Measurements from ENCODE around the gene SMOC1.

Gene SMOC1

DNA sequence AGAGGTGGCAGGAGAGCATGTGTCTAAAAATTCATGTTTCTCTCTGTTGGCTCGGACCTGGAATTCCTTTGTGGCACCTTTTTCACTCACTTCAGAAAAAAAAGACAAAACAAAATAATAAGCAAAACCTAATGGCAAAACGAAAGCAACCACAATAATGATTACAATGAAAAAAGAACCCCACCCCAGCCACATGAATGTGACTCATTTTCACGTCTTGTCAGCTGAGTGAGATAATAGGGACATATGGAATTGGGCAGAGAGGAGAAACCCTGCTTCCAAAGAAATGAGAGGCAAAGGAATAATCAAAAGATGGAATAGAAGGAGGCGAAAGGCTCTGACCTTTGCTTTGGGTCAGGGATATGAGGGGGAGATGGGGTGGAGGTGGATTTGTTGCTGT is 166.1 kb downstream of the SMOC1 start:
- DNase-seq (ENCODE audit: low spot score): no peak

DNA sequence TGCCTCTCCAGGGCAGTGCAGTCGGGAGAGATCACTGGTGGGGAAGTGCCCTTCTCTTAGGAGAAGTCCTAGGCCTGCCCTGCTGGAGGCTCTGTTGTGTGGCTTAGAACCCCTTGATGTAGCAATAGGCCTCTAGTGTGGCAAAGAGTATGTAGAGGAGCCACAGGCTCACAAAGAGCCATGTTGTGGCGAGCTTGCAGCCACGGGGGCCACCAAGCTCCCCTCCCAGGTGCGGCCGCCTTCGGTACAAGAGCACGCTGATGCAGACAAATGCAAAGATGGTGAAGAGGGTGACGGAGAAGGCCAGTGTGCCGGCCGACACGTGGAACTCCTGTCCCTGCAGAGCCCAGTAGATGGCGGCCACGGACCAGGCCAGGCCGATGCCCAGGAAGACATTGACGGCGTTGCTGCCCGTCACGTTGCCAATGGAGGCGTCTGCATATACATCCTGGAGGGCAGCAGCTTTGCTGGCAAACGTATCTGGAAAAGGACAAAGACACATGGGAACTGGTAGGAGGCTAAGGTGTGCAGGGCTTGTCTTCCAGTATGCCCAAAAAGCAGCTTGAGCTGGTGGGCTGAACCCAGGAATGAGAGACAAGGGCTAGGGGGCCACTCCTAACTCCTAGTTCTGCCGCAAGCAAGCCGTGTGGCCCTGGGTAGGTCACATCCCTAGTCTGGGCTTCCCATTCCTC is 166.8 kb downstream of the SMOC1 start:
- DNase-seq (ENCODE audit: low spot score): peak; percentile 20

DNA sequence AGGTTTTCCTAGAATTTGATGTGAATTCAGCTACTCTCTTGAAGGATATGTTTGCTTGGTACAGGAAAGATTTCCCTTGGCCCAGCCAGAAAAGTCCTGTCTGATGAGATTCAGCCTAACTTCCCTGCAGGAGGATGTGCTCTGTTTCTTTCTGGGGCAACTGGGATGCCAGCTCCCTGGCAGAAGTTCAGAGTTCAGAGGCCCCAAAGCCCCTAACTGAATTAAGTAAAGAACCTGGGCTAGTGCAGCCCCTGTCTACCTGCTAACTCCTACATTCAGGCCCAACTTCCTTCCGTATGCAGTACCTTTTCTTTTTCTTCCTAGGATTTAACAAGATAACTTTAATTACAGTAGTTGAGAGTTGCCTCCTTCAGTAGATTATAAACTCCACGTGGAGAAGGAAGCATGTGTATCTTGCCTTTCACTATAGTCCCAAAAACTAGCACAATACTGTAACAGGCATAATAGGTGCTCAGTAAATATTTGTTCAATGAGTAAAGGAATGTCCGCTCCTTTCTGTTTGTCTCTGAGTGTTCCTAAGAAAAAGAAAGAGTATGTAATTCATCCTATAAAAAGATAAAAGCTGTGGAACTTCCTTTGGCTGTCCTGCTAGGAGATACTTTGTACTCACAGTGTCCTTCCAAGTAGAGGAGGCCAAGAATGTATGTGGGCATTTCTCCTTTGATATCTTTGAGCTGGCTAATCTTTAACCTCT is 168.5 kb downstream of the SMOC1 start:
- no peak for DNase-seq (ENCODE audit: low spot score)

DNA sequence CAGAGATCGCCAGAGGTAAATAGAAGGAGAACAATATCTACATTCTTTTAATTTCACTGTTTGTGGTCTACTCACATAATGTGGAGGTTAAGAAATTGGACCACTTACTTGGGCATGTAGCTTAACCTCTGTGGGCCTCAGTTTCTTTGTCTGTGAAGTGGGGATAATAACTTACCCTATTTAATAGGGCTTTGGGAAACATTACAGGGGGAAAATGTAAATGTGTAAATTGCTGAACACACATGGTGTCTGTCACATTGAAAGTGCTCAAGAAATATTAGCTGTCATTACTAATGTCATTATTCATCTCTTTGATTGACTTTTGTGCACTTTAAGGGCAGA is 169.1 kb downstream of the SMOC1 start:
- DNase-seq (ENCODE audit: low spot score): no peak

DNA sequence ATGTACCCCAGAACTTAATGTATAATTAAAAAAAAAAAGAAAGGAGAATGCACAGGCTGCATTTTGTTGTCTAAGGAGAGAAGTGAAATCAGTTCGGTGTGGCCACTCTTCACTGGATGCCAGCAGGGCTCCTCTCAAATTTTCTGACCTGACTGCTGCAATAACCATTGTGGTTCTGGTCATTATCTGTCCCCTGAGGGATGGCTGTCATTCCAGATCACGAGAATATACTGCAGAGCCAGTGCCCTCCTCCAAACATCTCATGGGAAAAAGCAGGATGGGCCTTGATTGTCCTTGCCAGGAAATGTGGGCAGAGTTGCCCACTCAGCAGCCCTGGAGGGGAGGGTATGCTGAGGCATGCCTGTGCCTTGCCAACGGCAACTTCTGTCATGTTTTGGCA is 170.4 kb downstream of the SMOC1 start:
- DNase-seq (ENCODE audit: low spot score): no peak

DNA sequence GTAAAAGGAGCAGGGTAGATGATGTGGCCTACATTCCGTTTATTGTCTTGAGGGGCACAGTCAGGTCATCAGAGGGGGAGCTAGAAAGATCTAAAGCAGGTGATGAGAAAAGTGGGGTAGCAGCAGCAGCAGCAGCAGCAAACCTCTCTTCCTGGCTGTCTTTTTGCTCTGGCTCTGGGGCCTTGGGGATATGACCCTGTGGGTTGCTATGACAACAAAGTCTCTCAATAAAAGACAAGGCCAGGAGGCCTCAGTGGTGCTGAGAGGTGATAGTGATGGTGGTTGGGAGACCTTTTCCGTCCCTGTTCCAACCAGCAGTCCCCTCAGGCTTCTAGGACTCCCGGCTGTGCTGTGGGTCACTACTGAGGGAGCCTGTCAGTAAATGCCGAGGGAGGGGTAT is 170.9 kb downstream of the SMOC1 start:
- DNase-seq (ENCODE audit: low spot score): no peak

DNA sequence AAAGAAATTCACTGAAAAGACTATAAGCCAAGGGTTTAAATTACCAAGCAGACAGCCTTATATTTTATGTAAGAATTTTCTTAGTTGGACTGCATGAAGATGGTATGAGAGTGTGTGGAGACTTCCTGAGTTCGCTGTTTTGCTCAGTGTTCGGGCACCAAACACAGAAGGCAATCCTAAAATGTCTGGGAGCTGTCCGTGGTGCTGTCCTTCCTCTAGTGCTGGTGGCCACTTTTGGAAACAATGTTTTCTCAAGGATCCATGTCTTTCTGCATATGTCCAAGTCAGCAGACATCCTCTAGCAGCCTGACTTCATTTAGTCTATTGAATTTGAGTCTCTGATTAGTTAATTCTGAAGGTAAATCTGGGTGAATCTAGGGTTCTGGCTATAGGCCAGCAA is 173.8 kb downstream of the SMOC1 start:
- DNase-seq (ENCODE audit: low spot score): no peak

DNA sequence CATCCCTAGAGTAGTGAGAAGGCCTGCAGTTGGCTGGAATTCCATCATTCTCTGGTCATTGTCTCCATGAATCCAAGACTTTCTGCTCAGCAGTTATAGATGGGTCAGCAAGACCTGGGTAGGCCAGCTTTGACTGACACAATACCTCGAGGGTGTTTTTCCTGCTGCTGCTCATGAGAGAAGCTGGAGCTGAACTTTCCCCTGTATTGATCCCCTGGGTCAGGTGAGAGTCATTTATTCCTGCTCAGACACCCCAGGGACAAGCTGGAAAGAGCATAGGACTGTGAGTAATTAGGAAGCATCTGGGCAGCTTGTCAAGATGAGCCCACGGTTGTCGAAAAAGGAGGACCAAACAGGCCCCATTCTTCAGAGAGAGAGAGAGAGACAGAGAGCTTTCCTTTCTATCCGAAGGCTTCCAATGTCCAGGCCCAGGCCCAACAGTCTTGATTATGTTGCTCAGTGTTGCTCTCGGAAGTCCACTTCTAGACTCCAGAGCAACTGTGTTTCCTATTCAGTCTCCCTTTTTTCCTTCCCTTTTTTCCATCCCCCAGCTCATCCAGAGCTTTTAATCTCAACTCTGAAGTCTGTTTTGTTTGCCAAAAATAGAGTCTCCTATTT is 178.4 kb downstream of the SMOC1 start:
- no peak for DNase-seq (ENCODE audit: low spot score)

DNA sequence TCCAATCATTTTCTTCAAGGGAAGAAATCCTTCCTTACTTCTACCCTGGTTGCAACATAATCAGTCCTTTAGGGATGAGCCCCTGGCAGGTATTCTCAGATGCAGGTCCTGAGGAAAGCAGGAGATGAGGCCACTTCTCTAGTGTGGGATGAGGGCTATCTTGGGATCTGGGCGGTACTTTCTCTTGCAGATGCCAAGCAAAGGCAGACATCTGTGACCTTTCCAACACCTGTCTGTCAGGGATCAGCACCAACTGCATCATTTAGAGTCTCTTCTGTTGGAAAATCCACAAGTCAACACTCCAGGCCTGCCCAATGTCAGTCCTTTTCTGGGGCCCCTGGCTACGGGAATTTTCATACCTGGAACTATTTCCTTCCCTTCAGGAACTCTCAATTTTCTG is 180.3 kb downstream of the SMOC1 start:
- no peak for DNase-seq (ENCODE audit: low spot score)

DNA sequence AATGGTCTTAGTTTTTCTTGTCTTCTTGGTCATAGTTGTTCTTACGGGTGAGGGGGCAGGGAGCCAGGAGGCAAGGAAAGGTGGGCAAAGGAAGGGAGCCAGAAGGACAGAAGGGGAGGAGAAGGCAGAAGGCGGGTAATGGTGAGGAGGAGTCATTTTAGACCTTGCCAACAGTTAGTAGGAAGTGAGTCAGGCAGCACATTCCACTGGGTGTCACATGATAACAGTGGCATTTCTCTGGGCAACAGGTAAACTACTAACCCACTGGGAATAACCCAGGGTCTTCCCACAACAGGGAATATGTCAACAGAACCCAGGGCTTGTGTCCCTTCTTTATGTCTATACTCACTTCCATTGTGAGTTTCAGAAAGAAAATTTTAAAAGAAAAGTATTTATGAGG is 181.9 kb downstream of the SMOC1 start:
- no peak for DNase-seq (ENCODE audit: low spot score)

DNA sequence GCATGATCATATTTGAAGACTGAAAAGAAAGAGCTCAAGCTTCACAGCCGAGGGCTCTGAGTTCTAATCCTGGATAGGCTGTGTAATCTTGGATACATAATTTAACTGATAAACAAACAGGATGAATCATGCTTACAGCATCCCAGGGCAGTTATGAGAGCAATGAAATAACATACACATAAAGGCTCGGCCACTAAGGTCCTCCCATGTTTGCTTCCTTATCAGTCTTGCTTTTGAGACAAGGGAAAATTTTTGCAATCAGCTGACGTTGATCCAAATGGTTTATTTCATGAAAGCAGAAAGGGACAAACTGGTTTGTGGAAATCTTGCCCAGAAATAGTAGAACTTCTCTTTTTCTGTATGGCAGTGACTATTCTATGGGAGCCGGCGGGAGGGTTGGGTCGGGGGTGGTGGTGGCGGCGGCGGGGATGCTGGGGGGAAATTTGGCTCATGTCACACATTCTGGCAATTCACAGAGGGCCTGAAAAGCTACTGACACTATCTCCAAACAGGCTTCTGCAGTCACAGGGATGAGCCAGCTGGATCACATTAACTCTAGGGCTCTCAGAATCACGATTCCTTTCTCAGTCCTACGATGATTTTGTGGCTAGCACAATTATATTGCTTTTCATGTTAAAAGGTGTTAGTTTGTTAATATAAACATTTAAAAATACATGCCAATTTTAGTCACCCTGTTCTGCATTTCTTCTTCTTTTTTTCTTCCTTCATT is 185.1 kb downstream of the SMOC1 start:
- DNase-seq (ENCODE audit: low spot score): no peak

DNA sequence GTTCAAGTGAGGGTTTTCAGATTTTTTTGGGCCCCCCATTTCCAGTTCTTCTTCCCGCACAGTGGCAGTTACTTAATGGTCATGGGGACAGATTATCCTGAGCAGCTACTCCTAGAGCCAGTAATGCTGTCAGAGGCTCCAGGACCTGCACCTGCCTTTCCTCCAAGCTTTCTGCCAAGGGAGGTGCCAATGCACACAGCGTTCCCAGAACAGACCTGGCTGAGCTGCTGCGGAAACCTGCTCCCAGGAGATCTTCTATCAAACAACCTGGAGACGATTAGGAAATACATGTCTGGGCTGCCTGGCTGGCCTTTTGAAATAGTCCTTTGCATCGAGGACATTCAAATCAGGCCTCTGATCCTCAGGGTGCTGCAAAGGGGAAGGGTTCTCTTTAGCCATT is 188.6 kb downstream of the SMOC1 start:
- DNase-seq (ENCODE audit: low spot score): no peak

DNA sequence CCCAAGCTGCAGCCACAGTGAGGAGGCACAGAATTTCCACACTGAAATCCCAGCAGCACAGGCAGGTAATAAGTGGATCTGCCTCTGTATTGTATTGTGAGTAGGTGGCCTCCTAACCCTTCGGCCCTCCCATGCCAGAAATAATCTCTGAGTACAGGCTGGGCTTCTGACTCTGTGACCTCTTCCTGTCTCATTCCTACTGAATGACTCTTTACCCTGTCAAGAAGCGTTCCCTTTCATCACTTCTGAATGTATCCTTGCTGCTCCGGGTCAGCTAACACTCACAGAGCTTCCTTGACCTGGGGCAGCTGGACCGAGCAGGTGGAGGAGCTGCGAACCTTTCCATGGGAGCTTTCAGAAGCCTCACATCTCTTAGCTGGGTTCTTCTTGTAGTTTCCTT is 190.0 kb downstream of the SMOC1 start:
- no peak for DNase-seq (ENCODE audit: low spot score)

DNA sequence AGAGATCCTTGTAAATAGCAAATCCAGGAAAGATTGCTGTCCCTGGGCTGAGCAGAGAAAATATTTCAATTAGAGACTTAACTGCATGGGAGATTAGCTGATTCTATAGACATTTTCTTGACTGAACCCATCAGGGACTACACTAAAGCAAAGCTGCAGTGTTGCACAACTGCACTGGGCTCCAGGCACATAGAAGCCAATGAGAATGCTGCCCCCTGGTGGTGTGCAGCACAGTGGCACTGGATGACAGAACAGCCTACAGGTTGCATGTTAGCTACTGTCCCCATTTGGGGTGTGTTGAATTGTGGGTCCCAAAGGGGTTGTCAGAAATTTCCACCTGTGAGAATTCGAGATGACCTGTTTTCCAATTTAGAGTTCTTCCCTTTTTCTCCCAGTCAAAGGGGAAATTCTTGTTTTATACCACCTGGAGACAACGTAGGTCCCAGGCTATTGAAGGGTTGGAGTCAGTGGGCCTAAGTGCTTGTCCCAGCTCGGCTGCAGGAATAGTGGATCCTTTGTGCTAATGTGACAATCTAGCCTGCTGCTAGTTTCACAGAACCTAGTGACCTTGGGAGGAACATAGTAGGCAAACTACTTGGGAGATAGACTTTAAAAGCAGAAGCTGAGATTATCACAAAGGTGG is 194.8 kb downstream of the SMOC1 start:
- DNase-seq (ENCODE audit: low spot score): peak; percentile 27

DNA sequence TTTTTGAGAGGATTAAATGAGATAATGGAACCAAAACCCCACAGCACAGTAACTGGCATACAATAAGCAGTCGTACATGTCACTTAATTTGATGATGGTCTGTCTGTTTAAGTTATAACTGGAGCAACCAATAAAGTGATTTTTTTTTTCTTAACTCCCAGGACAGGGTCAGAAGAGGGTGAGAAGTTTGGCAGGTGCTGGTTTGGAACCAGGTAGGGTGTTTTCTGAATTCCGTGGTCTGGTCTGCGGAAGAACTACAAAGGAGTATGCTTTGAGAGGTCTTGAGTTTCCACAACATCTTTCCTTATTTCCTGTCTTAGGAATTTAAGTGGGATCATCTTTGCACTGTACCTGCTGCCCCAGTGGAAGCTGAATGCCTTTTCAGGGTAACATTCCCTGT is 197.8 kb downstream of the SMOC1 start:
- DNase-seq (ENCODE audit: low spot score): no peak

DNA sequence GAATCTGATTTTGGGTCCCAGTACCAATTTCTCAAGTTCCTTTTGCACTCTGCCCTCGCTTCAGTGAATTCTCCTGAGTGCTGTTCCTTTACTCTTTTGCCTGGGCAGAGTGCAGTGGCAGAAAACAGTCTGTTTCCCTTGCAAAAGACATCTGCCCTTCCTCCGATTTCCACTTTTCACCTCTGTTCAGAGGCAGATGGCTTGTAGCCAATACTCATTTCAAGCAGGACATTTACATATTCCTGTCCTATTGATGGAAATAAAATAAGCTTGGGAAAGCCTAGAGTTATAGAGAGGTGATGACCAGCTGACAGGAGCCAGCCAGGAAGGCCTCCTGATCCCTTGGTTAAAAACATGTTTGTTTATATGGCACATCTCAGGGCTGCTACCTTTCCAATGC is 198.5 kb downstream of the SMOC1 start:
- no peak for DNase-seq (ENCODE audit: low spot score)

DNA sequence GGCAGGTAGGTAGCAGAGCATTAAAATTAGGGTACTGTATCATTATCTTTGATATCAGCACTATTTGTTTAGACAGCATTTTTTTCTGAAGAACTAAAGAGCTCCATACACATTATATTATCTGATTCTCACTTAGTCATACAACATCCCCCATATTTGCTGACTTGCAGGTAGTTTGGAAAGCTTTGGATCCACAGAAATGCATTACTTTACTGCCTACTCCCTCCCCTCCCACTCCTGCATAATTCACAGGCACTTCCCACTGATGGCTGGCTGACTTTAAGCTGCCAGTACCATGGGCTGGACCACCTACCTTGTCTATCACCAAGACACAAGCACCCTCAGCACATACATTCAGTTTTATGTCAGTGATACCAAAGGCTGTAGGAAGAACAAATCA is 199.1 kb downstream of the SMOC1 start:
- DNase-seq (ENCODE audit: low spot score): no peak

DNA sequence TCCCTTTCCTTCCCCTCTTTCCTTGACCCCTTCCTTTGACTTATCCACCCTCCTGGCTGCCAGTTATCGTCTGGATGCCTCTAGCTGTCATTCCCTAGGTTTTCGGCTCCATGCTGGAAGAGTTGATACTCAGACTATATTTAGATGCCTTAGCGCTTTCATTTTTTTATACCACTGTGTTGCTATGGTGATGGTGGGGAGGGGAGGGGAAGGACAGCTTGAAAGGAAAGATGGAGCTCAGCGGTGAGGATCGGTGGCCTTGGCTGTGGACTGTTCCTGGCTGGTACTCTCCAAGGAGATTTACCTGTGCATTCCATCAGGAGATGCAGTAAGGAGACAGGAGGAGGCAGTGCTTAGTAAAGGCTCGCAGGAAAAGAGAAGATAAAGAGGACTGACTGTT is 200.9 kb downstream of the SMOC1 start:
- DNase-seq (ENCODE audit: low spot score): no peak

Measured in putamen (tissue), 1 donor.